ENCODE measurements around the gene ARPP21.
"Not testable (repeated sequence)": the region's sequence is repeated elsewhere in the genome, so short reads cannot be mapped to it uniquely, and the experiment has no call there.

Gene ARPP21

DNA sequence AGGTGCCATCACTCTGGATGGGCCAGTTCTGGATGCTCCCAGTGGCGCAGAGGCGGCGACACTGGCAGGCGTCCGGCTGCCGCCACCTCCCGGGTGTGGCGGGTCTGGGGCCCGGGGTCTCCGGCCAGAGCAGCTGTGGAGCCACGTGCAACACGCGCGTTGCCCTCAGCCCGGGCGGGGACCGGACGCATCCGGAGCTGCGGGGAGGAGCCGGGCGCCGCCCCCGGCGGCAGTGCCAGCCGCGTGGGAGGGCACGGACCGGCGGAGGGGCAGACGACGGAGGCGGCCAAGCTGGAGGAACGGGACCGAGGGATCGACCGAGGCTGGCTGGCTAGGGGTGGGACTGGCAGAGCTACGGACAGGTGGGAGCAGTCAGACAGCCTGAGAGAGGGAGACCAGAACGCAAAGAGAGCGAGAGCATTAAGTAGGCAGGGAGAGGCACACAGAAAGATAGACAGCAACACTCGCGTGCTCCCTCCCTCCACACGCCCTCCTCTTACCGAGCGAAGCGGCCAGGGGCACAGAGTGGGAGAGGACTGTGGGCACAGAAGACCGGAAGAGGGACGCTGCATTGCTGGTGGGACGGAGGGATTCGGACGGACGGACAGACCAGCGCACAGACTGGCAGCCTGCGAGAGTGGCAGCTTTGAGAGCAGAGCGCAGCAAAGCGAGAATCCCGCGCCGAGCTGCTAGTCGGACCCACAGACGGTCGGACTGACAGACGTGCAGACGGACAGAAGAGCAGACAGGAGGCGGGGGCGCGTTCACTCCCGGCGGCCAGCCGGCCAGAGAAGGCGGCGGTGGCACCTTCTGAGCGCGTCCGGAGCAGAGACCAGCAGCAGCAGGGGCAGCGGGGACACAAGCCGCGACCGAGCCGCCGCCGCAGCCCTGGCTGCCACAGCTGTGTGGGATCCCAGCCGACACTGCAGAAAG lies at the start of gene ARPP21:
TSS of gene ARPP21 (plus strand) at position 272 of the 933 bp plus-strand sequence. CDS start 42,227 bp downstream, outside the sequence.
- DNase-seq = no peak

DNA sequence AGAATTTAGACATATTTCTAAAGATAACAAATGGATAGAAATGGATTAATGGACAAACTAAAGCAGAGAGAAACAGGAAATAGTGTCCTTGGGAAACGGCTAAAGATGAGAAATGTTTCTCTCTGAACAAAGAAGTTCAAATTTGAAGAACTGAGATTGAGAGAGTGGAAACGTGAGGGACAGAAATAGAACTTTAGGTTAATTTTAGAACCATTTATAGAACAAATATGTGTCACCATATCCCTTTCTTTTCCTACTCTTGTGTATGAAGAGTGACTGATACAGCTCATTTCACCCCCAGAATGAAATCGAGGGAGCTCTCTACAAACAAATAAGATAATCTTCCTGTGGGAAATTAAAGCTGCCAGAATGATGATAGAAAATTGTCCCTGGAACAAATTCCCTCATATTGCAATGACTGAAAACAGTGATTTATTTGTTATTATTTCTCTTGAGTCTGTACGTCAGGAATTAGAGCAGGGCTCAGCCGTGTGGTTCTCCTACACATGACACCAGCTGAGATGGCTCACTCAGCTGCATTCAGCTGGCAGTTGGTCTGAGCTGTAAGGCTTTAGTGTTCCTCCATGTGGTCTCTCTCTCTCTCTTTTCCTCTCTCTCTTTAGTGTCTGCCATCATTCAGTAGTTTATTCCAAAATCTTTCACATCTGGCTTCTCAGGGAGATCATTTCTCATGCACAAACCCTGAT lies 46.6 kb upstream of the ARPP21 start:
- DNase-seq = no peak

DNA sequence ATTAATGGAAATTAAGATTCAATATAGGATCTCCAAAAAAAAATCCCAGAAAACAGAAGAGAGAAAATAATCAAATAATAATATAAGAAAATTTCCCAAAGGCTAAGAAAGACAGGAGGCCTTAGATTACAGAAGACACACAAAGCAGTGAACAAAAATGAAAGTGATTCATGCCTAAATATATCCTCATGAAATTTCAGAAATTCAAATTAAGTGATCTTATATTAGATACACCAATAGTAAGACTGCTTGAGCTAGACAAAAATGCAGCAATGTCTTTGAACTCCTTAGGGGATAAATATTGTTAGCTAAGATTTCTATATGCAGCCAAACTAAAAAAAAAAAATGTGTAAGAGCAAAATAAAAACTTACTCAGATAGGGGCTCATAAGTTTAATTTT lies 44.6 kb upstream of the ARPP21 start:
- no peak for DNase-seq

DNA sequence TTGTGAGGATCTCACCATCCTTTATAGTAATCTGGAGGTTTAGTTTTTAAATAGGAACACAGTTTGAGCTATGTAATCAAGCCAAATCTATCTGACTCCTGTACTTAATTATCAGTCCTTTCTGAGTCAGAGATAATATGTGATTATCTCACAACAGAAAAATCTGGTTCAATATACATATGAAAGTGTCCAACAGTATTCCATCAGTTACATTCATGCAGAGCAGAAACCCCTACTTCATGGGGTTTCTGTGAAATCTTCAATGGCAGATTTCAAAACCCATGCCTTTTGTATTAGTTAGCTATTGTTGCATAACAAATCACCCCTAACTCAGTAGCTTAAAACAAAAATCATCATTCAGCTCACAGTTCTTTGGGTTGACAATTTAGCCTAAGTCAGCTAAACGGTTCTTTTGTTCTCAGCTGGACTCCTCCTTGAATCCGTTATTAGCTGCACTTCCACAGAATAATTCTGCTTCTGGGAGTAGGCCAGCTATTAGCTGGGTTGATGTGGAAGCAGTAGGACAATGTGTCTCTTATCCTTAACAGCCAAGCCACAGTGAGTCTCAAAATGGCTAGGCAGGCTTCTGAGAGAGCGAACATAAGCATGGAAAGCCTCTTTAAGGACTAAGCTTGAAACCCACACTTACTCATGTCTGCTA lies 42.9 kb upstream of the ARPP21 start:
- no peak for DNase-seq

DNA sequence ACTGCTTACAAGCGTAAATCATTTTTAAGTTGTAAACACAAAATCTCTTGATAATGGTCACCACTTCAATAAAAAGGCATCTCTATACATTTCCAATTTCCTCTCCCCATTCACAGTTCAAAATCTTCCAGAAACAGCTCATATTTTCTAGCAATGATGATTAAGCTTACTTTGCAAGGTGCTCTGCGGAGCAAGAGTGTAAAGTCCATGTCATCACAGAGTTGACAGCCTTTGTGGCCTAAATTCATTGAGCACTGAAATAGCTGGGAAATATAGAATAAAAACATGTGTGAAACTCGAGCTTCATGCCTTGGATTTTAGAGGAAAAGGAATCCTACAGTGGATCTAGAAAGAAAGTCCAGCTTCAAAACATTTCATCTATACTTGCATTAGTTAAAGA lies 41.8 kb upstream of the ARPP21 start:
- DNase-seq = no peak

DNA sequence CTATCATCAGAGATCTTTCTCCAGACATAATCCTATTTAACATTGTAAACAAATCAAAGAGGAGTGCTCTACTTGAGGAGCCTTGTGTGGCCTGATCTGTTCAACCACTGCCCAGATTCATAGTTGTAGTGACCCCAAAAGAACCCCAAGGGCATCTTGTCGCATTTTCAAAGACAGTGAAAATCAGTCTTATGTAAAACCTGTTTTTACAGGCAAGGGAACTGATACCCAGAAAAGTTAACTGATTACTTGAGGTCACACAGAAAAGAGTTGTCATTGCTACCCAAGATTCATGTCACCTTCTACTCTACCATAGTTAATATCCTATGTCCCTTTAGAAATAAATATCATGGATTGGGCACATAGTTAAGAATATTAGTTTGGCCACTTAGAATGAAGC lies 40.5 kb upstream of the ARPP21 start:
- no peak for DNase-seq

DNA sequence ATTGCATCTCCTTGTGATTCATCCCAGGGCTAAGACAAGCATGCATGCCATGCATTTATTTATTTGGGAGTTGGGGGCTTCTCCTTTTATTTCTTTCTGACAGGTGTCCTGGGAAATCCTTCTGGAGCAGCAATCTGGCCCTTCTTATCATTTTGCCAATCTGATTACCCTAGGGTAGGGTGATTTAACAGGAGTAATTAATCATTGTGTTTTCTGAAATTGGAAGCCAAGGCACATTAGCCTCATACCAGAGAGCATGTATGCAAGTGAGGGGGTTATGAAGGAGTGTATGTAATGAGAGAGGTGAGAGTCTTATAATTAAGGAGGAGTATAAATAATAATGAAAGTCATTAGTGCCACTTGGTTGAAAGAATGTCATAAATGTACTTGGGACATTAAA lies 37.4 kb upstream of the ARPP21 start:
- DNase-seq = no peak

DNA sequence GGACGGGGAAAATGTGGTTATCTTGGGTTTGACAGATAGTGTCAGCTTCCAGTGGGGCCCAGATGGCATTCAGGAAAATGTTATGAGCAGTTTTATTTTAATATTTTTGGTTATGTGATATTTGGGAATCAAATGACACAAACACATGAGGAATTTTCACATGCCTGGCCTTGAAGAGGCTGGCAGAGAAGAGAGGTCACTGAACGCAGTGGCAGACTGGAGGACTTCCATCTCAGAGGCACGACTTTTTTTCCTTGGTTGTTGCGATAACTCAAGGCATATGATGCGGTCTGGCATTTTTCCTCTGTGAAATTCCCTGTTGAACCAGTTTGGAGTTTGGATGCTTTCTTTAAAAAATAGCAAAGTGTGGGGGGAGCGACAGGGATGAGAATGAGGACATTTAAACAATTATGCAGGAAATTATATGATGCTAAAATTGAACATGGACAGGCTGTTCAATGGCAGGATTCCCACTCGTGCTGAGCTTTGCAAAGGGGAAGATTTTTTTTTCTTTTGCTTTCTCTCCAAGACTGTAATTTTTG lies 36.9 kb upstream of the ARPP21 start:
- DNase-seq = no peak

DNA sequence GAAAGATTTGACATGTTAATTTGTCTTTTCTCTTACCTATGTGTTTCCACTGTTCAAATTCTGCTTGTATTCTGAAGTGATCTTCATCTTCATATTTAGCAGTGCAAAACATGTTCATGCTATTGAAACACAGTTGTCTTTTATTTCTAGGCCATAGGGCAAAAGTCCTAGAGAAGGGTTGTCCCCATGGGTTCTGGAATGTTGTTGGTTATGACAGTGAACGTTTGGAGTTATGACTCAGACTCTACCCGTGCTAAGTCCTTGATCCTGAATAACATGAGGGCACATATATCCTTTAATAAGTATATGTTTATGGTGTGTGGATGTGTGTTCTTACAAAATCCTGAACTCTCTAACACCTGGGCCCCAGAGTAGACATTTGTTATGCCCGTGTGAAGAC lies 23.0 kb upstream of the ARPP21 start:
- no peak for DNase-seq

DNA sequence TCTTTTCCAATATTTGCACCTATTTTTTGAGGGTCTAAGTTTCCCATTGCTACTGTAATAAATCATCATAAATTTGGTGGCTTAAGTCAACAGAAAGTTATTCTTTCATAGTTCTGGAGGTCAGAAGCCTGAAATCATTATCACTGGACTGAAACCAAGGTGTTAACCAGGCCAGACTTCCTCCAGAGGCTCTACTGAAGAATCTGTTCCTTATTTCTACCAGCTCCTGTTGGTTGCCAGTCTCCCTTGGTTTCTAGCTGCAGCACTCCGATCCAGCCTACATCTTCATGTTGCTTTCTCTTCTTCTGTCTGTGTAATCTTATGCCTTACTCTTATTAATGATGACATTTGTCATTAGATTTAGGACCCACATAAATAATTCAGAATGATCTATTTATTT lies 22.0 kb upstream of the ARPP21 start:
- DNase-seq = no peak

DNA sequence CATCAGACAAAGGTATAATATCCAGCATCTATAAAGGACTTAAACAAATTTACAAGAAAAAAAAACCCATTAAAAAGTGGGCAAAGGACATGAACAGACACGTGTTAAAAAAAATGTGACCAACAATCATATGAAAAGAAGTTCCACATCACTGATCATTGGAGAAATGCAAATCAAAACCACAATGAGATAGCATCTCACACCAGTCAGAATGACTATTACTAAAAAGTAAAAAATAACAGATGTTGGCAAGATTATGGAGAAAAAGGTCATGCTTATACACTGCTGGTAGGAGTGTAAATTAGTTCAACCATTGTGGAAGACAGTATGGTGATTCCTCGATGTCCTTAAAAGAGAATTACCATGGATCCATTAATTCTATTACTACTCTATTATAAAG lies 19.1 kb upstream of the ARPP21 start:
- not testable (repeated sequence) for DNase-seq

DNA sequence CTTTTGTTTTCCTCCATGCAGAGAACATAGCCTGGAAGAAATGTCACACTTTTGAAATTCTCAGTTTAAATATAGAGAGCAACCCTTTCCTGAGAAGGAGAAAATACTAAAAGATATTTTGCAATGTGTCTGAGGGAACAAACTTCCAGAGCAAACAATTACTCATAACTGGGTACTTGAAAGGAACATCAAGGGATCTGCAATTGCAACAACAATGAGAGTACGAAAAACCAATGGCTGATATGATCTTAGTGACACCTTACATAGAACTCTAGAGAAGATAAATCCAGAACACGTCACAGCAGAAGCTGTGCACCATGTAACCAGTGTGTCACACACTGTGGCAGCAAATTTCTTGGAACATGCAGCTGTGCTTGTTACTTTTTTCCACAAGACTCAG lies 14.6 kb upstream of the ARPP21 start:
- DNase-seq = no peak

DNA sequence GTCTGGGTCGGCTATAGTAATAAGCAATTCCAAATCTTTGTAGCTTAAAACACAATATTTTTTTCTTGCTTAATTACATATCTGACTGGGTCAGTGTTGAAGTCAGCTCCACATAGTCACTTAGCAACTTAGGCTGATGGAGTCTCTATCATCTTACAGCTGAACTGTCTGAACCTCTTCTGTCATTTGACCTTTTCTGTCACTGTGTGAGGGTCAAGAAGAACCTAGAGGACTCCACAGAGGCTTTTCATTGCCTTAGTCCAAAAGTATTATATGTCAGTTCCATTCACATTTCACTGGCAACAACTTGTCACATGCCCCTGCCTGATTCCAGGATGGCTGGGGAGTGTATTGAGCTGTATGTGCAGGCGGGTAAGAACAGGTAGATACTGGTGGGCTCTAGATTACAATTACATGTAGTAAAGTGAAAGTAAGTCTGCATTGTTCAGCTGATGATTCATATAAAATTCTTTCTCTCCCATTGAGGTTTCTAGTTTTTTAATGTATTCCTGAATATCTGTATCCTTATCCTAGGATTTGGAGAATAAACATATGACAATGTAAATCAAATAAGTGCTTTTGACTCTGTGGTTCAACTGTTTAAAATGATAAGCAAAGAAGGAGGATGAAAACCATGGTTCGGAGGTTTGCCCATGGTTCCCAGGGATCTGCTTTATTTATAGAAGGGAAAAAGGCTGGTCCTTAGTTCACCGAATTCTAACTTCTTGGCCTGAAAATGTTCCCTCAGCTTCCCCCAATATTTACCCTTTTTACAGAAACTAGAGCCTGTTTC lies 5.8 kb upstream of the ARPP21 start:
- no peak for DNase-seq

DNA sequence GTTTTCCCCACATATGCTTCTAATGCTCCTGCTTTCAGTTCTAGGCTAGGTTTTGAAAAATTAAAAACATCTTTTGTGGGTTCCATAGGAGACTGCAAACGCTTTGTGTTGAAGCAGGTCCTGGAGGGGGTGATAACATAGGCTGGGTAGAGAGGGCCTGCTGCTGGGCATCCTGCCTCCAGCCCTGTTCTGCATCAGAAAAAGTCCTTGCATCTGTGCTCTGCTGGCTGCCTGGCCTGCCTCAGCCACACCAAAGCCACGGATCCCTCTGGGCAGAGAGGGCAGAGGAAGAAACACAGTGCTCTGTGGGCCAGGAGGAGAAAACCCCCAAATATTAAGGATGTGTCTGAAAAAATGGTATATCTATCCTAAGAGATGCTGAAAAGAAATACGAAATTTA lies 3.9 kb upstream of the ARPP21 start:
- DNase-seq = no peak

DNA sequence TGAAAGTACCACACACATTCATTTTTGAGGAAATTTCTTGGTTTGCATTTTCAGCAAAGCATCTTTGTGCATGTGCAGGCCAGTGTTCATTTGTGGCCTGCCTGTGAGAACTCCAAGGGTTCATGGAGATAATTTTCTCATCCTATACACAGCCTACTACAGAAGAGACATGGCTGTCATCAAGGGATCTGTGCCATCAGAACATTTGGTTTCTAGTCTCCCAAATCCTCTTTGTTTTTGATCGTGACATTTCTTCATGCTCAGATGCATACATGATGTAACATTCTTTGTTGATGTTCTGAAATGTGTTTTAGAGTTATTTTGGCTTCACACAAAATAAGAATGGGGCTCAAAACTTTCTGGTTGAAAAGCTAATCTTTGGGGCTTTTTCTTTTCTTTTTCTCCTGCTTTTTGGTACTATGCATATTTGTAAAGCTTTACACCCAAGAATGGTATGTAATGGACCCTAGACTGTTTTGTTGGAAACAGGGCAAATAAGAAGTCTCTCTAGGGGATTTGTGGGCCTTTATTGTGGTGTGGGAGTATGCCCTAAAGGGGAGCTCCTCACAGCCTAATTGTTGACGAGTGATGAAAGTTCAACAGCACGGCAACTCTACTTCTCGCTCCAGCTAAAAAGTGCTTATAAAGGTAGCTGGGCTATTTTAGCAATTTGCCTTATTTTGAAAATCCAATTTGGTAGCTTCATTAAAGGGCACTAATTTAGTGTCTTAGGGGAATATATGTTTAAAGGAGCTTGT lies 3.2 kb upstream of the ARPP21 start:
- DNase-seq = no peak

DNA sequence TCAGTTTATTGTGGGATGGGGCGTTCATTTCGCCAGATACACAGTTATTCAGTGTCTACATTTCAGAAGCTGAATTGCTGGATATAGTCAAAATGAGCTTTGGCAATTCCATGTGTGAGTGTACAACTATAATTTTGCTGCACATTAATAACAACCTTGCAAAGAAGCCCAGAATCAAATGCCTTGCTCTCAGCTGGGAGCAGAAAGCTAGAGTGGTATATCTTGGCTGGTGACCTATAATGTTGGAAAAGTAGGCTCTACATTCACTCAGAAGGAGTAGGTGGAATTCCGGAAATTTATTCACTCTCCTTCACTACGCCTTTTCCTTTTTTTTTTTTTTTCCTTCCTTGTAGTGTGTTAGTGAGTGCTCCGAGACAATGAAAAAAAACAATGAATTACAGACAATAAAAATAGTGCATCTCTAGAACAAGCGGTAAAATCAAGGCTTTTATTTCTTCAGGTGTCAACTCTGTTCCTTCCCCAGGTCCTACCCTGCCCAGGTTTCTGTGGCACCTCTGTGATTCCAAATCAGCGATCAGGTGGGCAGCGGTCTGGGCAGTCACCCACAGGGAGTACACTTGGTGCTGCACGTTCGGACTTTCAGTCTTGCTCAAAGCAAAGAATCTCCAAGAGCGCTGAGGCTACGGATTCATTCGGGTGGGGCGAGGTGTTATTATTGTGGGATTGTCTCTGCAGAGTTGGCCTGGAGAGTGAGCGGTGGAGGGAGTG lies 910 bp upstream of the ARPP21 start:
- no peak for DNase-seq

DNA sequence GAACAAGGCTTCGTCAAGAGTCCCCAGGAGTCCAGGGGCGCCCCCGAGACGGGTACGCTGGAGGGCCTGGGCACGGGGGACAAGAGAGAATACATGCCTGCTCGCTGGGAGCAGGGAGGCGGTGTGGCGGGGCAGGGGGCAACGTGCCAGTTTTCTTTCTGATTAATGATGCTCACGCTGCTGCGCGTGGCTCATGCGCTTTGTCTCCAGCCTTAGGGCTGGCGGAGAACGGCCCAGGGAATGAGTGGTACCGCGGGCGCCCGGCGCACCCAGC lies 408 bp upstream of the ARPP21 start:
- DNase-seq = no peak

DNA sequence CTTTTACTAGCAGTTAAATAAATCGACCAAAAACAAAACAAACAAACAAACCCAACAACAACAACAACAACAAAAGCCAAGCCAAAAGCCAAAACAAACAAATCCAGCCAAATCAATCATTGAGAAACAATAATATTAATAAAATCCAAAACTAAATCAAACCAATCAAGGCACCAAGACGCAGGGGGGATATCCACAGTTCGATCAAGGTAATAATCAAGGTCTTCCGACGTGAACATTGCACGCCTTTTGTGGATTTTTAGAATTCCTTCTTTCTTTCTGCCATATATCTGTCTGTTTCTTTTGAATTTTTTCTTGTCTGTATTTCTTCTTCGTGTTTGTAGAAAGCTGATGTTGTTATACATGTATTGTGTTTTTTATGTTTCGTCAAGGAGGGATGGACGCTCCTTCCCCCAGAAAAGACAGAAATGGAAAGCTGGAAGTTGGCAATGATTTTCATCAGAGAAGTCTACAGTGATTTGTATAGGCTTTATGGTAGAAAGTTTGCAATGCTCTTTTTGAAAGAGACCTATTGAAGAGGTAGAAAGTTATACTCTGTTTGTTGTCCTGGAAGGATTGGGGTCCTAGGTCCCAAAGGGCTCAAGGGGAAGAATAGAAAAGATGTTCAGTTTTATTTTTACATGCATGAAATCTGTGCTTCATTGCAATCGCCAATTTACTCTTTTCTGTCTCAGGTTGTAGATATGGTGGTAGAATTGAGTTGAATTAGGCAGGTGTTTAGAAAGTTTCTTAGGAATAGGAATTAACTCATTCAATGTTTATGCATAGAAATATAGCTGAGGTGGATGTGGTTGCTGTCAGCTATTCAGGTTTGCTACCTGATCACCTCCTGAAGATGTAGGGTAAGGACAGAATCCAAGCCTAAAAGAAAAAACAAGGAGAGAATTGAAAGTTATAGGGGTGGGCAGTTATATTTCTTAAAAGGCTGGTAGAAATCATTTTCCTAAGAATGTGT lies 1.2 kb downstream of the ARPP21 start:
- no peak for DNase-seq

DNA sequence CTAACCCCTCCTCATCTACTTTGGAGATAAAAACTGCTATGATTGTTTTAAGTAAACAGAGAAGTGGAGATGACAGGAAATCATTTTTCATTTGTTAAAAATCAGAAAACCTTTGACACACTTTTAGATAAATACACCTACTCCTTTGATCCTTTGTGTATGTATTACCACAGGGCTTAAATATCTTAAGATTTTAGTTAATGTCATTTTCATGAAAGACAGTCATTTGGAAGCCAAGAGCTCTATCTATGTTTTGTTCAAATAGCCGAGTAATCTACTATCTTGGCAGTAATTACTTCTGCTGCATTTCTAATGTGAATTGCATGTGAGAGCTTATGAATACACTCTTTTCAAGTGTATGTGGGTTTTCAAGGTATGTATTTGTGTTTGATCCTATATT lies 2.0 kb downstream of the ARPP21 start:
- DNase-seq = no peak

DNA sequence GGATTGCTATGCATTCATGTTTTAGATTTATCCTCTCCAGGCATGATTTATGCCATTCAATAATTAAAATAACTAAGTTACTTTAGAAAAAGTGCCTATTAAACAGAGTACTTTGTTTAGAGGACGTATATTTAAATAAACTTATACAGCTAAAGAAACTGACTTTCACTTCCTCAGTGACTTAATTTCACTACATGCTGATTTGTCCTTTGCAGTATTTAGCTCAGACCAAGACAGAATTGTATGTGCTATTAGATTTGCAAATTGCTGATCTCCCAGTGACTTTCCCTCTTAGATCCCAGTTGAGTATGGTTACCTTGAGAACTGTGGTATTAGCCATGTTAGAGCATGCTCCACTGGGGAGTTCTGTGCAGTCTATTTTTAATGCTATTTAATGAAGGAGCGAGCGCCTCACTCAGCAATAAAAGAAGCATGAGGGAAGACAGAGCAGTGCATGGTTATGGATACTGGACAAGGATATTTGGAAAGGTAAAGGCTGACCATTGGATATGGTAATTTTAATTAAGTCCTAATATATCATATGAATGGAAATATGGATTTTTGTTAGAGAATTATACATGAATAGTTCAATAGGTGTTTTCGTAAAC lies 2.7 kb downstream of the ARPP21 start:
- DNase-seq = no peak

Measured in NCI-H2081 treated with DMSO at 0.1 percent for 48 hours (cell line).